ENCODE measurements around the gene SCEL. TPM values are rescaled to one million over a fixed set of nuclear protein-coding genes. Genes with fewer than 3 reads are reported as not detected.

Gene SCEL
- total RNA-seq, 1 experiment from 2014 or later, result 0.07 TPM

- Histone ChIP-seq H4K20me1 (ENCODE audit: insufficient read depth) (no peaks in the 10 kb centered on the region), H3K9ac (ENCODE audit: low read length) (no peak overlapping the region), H3K79me2 (ENCODE audit: insufficient read depth, low read length) (no peaks in the 10 kb centered on the region), H3K27me3 (ENCODE audit: insufficient read depth, low read length) (no peaks in the 10 kb centered on the region), H3K36me3 (ENCODE audit: control insufficient read depth in 1 of 2, insufficient read depth in 2 of 2, low read length in 2 of 2) (no peaks in the 10 kb centered on the region), H3K9me3 (ENCODE audit: control insufficient read depth in 1 of 2, insufficient read depth in 1 of 2, low read depth in 1 of 2, low read length in 2 of 2) (no peaks in the 10 kb centered on the region), H3K4me1 (ENCODE audit: control insufficient read depth in 1 of 2, insufficient read depth in 2 of 2, low read length in 2 of 2) (peaks cover 7 to 11% of the 10 kb centered on the region in 2 experiments), H3K4me3 (replicated peaks in 1 of 2; ENCODE audit: low read depth in 1 of 2, low read length in 2 of 2) (no peak overlapping the region), H3K9me2 (ENCODE audit: insufficient read depth) (no peaks in the 10 kb centered on the region), H3K27ac (ENCODE audit: low read depth, low read length) (no peak overlapping the region), H2AFZ (ENCODE audit: low read depth, low read length, poor library complexity, severe bottlenecking) (no peak overlapping the region), H3K4me2 (ENCODE audit: low read length) (no peak overlapping the region)
- ChIA-PET RAD21 (ENCODE audit: low non-redundant PET in 1 of 2, low total read pairs in 2 of 2, uncharacterized antibody in 2 of 2, unreplicated experiment in 2 of 2) (no interaction called here), POLR2A (no interaction called here), CTCF (no interaction called here)
- no peak for TF ChIP-seq MAX (IDR thresholded peaks at IDR 0.05)
- no peak for TF ChIP-seq RAD21 (IDR thresholded peaks at IDR 0.05; ENCODE audit: low read depth)
- no peak for TF ChIP-seq JUND (IDR thresholded peaks at IDR 0.05)
- no peak for TF ChIP-seq ZNF274 (IDR thresholded peaks at IDR 0.05; ENCODE audit: low read depth, low read length)
- TF ChIP-seq CEBPB (IDR thresholded peaks at IDR 0.05; ENCODE audit: low read depth), result no peak
- no peak for TF ChIP-seq EGR1 (IDR thresholded peaks at IDR 0.05; ENCODE audit: low read depth)
- no peak for TF ChIP-seq SP1 (IDR thresholded peaks at IDR 0.05; ENCODE audit: low read depth)
- no peak for TF ChIP-seq TCF7L2 (IDR thresholded peaks at IDR 0.05; ENCODE audit: borderline replicate concordance, extremely low read depth, insufficient read depth, insufficient read length)
- TF ChIP-seq REST (IDR thresholded peaks at IDR 0.05; ENCODE audit: low read depth), result no peak
- TF ChIP-seq ZFX (IDR thresholded peaks at IDR 0.05), result no peak
- TF ChIP-seq EZH2 (IDR thresholded peaks at IDR 0.05), result no peak
- TF ChIP-seq ATF3 (IDR thresholded peaks at IDR 0.05), result no peak
- TF ChIP-seq EZH2phosphoT487 (IDR thresholded peaks at IDR 0.05; ENCODE audit: borderline replicate concordance), result no peak
- no peak for TF ChIP-seq FOSL1 (IDR thresholded peaks at IDR 0.05; ENCODE audit: low read depth)
- no peak for TF ChIP-seq SIN3A (IDR thresholded peaks at IDR 0.05; ENCODE audit: low read depth)
- TF ChIP-seq CTCF (IDR thresholded peaks at IDR 0.05 in 2 of 3, conservative IDR thresholded peaks at IDR 0.05 in 1 of 3; ENCODE audit: borderline replicate concordance in 1 of 3, insufficient read depth in 1 of 3, low read depth in 2 of 3, low read length in 2 of 3), result no peak
- no peak for TF ChIP-seq ELF1 (IDR thresholded peaks at IDR 0.05; ENCODE audit: borderline replicate concordance, low read depth)
- TF ChIP-seq POLR2AphosphoS5 (IDR thresholded peaks at IDR 0.05; ENCODE audit: low read depth, low read length), result no peak
- TF ChIP-seq YY1 (IDR thresholded peaks at IDR 0.05; ENCODE audit: extremely low read depth, insufficient replicate concordance, low read depth, low read length), result no peak
- intact Hi-C loops (cut with micrococcal nuclease), result no loop called here
- no TSS peak for BruUV-seq (replicated peaks)
- DNase-seq (ENCODE audit: low read depth, low spot score), result no peak
- no peak for ATAC-seq
Observed at GRCh38 chr13:77537289-77537919, 1.9 kb downstream of the SCEL start.
